A549 (cell line): ENCODE results near the gene GPD1. TPM values are rescaled to one million over a fixed set of nuclear protein-coding genes. Genes with fewer than 3 reads are reported as not detected.

Source experiments
- ATAC-seq, 2 experiments: fragments of 200-7000 bp in 1 of 2; fragments of >200 bp in 1 of 2; cut with Nextera tagmentation in 1 of 2; cut with Tn5 transposase in 1 of 2; 3 replicates each; pipeline versions ENCODE4 v1.8.0 to v1.9.1; 2018 to 2020; ENCODE audit warnings: mild to moderate bottlenecking in 1 of 2, moderate library complexity in 1 of 2
- CTCF ChIA-PET: fragments of 300-600 bp; sonication (Branson Sonifier 250); formaldehyde crosslinking; extraction: SDS; loops from one replicate; lab custom pipeline; 2021; ENCODE audit warnings: antibody characterized with exemption, inconsistent platforms; lab: Yijun Ruan, JAX
- POLR2A ChIA-PET: fragments of 350-600 bp; formaldehyde crosslinking; extraction: SDS; loops from one replicate; lab custom pipeline; 2021; ENCODE audit warnings: antibody characterized with exemption, inconsistent platforms; lab: Yijun Ruan, JAX
- DNase-seq, 2 experiments: peaks; one replicate each; pipeline versions ENCODE4 v3.0.0 to v3.0.0-alpha.2; 2011 to 2016; ENCODE audit warnings: low read depth in 1 of 2, low spot score in 1 of 2
- FAIRE-seq: peaks from 2 replicates; lab custom pipeline; 2011; peaks lifted over from hg19 to GRCh38; lab: Jason Lieb, UNC
- H3K27ac ChIP-seq, 2 experiments: fragments of >200 bp; sonication (Bioruptor Twin); formaldehyde crosslinking; 3 replicates each; pipeline ENCODE4 v1.5.1; 2016 to 2017
- H3K4me1 ChIP-seq: fragments of >200 bp; sonication (Bioruptor Twin); formaldehyde crosslinking; 3 replicates; pipeline ENCODE4 v1.6.1; 2016
- H3K4me2 ChIP-seq: fragments of >200 bp; sonication (Bioruptor Twin); formaldehyde crosslinking; 3 replicates; pipeline ENCODE4 v1.6.1; 2016
- H3K4me3 ChIP-seq: fragments of >200 bp; sonication (Bioruptor Twin); formaldehyde crosslinking; 3 replicates; pipeline ENCODE4 v1.5.1; 2016
- H3K9me3 ChIP-seq: fragments of >200 bp; sonication (Bioruptor Twin); formaldehyde crosslinking; 3 replicates; pipeline ENCODE4 v1.6.1; 2016
- BHLHE40 ChIP-seq: IDR thresholded peaks from 2 replicates; pipeline ENCODE4 v1.6.1; 2012; ENCODE audit warnings: low read depth, low read length, inconsistent platforms
- CBX8 ChIP-seq: fragments of 200-600 bp; sonication (generic); IDR thresholded peaks from 2 replicates; pipeline ENCODE4 v1.6.1; 2016
- EHF ChIP-seq: fragments of 250-450 bp; sonication (Bioruptor Pico); IDR thresholded peaks from 2 replicates; pipeline ENCODE4 v1.5.0; 2020; ENCODE audit warnings: mild to moderate bottlenecking
- ELK1 ChIP-seq: fragments of 150-350 bp; IDR thresholded peaks from 2 replicates; pipeline ENCODE4 v1.6.1; 2014; ENCODE audit warnings: low read depth, mild to moderate bottlenecking, low read length
- ESRRA ChIP-seq: fragments of 150-350 bp; IDR thresholded peaks from 2 replicates; pipeline ENCODE4 v1.6.1; 2014; ENCODE audit warnings: mild to moderate bottlenecking, low read length, borderline replicate concordance
- FOSB ChIP-seq: fragments of 250-450 bp; sonication (Bioruptor Pico); IDR thresholded peaks from 2 replicates; pipeline ENCODE4 v1.5.0; 2020; ENCODE audit warnings: mild to moderate bottlenecking, moderate library complexity
- FOSL2 ChIP-seq, 2 experiments: fragments of 450-650 bp in 1 of 2; fragments of >200 bp in 1 of 2; sonication (Bioruptor Twin) in 1 of 2; formaldehyde crosslinking; IDR thresholded peaks; 2 replicates each; pipeline versions ENCODE4 v1.5.0 to v1.6.1; 2016 to 2020; ENCODE audit warnings: mild to moderate bottlenecking in 1 of 2, moderate library complexity in 1 of 2
- HDAC2 ChIP-seq: fragments of 200-600 bp; sonication (generic); IDR thresholded peaks from 2 replicates; pipeline ENCODE4 v1.6.1; 2016
- JUN ChIP-seq, 2 experiments: fragments of >200 bp; sonication (Bioruptor Twin); formaldehyde crosslinking; IDR thresholded peaks; 2 replicates in 1 of 2; 3 replicates in 1 of 2; pipeline ENCODE4 v1.6.1; 2016 to 2017
- MAFK ChIP-seq: fragments of 450-650 bp; IDR thresholded peaks from 2 replicates; pipeline ENCODE4 v1.6.1; 2014; ENCODE audit not compliant: partially characterized antibody
- NPAS2 ChIP-seq: fragments of 250-450 bp; sonication (Bioruptor Pico); IDR thresholded peaks from 2 replicates; pipeline ENCODE4 v1.8.0; 2022; ENCODE audit warnings: mild to moderate bottlenecking, moderate library complexity, borderline replicate concordance
- PHF8 ChIP-seq: fragments of 200-600 bp; sonication (generic); IDR thresholded peaks from 2 replicates; pipeline ENCODE4 v1.6.1; 2016; ENCODE audit warnings: low read depth, mild to moderate bottlenecking, antibody characterized with exemption, moderate library complexity, borderline replicate concordance
- POLR2A ChIP-seq: IDR thresholded peaks from 2 replicates; pipeline ENCODE4 v1.6.1; 2012; ENCODE audit warnings: mild to moderate bottlenecking, low read length
- RAD21 ChIP-seq, 2 experiments: fragments of >200 bp in 1 of 2; sonication (Bioruptor Twin) in 1 of 2; formaldehyde crosslinking in 1 of 2; IDR thresholded peaks in 1 of 2; conservative IDR thresholded peaks in 1 of 2; 2 replicates in 1 of 2; 3 replicates in 1 of 2; pipeline ENCODE4 v1.6.1; 2012 to 2018; ENCODE audit warnings: inconsistent platforms in 1 of 2
- RARB ChIP-seq: fragments of 250-450 bp; sonication (Bioruptor Pico); IDR thresholded peaks from 2 replicates; pipeline ENCODE4 v1.8.0; 2021; ENCODE audit warnings: mild to moderate bottlenecking, moderate library complexity
- RCOR1 ChIP-seq: fragments of 150-350 bp; IDR thresholded peaks from 2 replicates; pipeline ENCODE4 v1.6.1; 2014; ENCODE audit warnings: antibody characterized with exemption, low read length, low read depth
- REST ChIP-seq: fragments of 200-600 bp; sonication (generic); IDR thresholded peaks from 2 replicates; pipeline ENCODE4 v1.6.1; 2016; ENCODE audit warnings: antibody characterized with exemption, mild to moderate bottlenecking, moderate library complexity
- TP53 ChIP-seq: fragments of 250-450 bp; sonication (Bioruptor Pico); IDR thresholded peaks from 2 replicates; pipeline ENCODE4 v1.5.0; 2021; ENCODE audit warnings: mild to moderate bottlenecking, moderate library complexity
- ZFP36 ChIP-seq: fragments of 450-650 bp; IDR thresholded peaks from 2 replicates; pipeline ENCODE4 v1.6.1; 2014; ENCODE audit warnings: borderline replicate concordance; ENCODE audit not compliant: partially characterized antibody
- ZNF302 ChIP-seq: fragments of 250-450 bp; sonication (Bioruptor Pico); IDR thresholded peaks from 2 replicates; pipeline ENCODE4 v1.9.0; 2021; ENCODE audit warnings: inconsistent platforms, mild to moderate bottlenecking, moderate library complexity
- WGBS: methylation state at CpG from one replicate; pipeline ENCODE4 v1.1.6; 2017; ENCODE audit errors: missing lambda C conversion rate; 5-methylcytosine and 5-hydroxymethylcytosine counted together
- polyA plus RNA-seq, 4 experiments: library from polyadenylated mRNA; depleted of rRNA in 3 of 4; stranded (reverse); fragments of >200 nt; fragmentation: RNase III in 1 of 4; extraction: RNeasy Plus Mini Kit Qiagen cat#74134 plus additional on column Dnase treatment in 1 of 4; gene quantifications; 2 replicates in 3 of 4; 3 replicates in 1 of 4; pipeline ENCODE4 v1.2.3, GENCODE V29; 2011 to 2017
- TF ChIP-seq, protein P1 (sequence below): fragments of >200 bp; sonication (Bioruptor Twin); formaldehyde crosslinking; IDR thresholded peaks from 3 replicates; pipeline ENCODE4 v1.5.1; 2016
- TF ChIP-seq, protein P2 (sequence below): IDR thresholded peaks from 2 replicates; pipeline ENCODE4 v1.6.1; 2012

GPD1 gene
- polyA plus RNA-seq, 2 of the 4 experiments (the other 2 are of a cell fraction) = 0.10 to 0.44 TPM

DNA sequence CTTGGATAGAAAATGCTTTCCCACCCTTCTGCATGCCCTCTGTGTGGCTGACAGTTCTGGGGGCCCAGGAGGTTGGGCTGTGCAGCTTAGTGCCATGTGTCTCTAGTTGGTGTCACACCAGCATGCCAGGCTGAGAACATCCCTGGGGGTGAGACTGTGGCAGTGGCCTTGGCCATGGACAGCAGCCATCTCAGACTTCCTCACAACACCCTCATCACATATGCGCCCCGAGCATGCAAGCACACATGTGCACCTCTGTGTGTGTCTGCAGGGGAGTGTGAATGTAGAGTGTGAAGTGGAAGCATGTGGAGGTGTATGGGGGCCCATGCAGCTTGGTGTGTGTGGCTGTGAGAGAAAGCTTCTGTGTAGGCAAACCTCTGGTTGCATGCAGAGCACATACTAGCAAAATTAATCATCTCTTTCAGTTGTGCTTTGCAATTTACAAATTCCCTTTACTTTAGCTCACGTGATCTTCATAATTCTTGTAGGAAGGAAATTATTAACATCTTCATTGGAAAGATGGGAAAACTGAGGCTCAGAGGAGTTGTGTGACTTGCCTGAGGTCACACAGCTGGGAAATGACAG lies 38.0 kb upstream of the GPD1 start:
- ATAC-seq (no peak), FAIRE-seq (no peak), DNase-seq (no peak)
- POLR2A ChIA-PET = no interaction called here
- Histone ChIP-seq H3K4me3 (no peak overlapping the region), H3K4me1 (peaks cover 10% of the 10 kb centered on the region; the same call in 2 of the 3 replicates), H3K4me2 (no peak overlapping the region), H3K27ac (no peak overlapping the region), H3K9me3 (no peaks in the 10 kb centered on the region)
- TF ChIP-seq ELK1 (no peak), PHF8 (no peak), POLR2A (no peak), ZFP36 (no peak), RCOR1 (no peak), JUN (IDR thresholded peaks at IDR 0.05) (no peak), FOSB (CRISPR knock-in tag) (no peak), ESRRA (no peak), REST (no peak), RAD21 (conservative IDR thresholded peaks at IDR 0.05 in 1 of 2, IDR thresholded peaks at IDR 0.05 in 1 of 2) (no peak), HDAC2 (no peak), RARB (no peak), EHF (CRISPR knock-in tag) (no peak), FOSL2 (IDR thresholded peaks at IDR 0.05) (no peak), FOSL2 (CRISPR knock-in tag; IDR thresholded peaks at IDR 0.05) (no peak)
- TF ChIP-seq, protein P1, sequence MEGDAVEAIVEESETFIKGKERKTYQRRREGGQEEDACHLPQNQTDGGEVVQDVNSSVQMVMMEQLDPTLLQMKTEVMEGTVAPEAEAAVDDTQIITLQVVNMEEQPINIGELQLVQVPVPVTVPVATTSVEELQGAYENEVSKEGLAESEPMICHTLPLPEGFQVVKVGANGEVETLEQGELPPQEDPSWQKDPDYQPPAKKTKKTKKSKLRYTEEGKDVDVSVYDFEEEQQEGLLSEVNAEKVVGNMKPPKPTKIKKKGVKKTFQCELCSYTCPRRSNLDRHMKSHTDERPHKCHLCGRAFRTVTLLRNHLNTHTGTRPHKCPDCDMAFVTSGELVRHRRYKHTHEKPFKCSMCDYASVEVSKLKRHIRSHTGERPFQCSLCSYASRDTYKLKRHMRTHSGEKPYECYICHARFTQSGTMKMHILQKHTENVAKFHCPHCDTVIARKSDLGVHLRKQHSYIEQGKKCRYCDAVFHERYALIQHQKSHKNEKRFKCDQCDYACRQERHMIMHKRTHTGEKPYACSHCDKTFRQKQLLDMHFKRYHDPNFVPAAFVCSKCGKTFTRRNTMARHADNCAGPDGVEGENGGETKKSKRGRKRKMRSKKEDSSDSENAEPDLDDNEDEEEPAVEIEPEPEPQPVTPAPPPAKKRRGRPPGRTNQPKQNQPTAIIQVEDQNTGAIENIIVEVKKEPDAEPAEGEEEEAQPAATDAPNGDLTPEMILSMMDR = no peak
- CTCF ChIA-PET = interaction anchor here (0.9 to 33.6 kb wide), 10 partner anchors 11 to 198 kb away, joined by 3 to 708 read pairs (median 28); partner anchors contain the start of genes AQP5 and AQP6
- 74% methylated on average over 3 of the region's 3 CpGs for WGBS

DNA sequence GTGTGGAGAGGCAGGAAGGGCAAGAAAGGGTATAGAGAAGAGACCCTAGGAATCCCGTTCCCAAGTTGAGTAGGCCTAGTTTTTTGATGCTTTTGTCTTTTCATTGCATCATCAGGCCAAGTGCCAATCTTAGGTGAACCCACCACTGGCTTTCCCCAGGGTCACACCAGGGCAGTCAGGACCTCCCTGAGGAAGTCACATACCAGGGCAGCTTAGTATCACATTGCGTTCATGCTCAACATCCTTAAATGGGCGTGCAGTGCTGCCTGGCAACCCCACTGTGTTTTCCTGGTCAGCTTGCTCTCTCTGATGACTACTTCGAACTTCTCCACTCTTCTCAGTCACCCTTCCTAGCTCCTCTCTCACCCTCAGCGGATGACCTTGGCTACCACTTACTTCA lies 37.4 kb upstream of the GPD1 start:
- H3K4me2 ChIP-seq = no peak overlapping the region
- H3K4me1 ChIP-seq = peaks cover 12% of the 10 kb centered on the region; the same call in 2 of the 3 replicates
- no peak overlapping the region for H3K27ac ChIP-seq
- ATAC-seq (peak in 1 of 2 experiments; percentile 57; a peak in 3 of 6 replicates), FAIRE-seq (no peak), DNase-seq (peak in 1 of 2 experiments; percentile 72)
- WGBS = 67% methylated on average over 5 of the region's 5 CpGs
- TF ChIP-seq RCOR1 (no peak), JUN (IDR thresholded peaks at IDR 0.05) (no peak), HDAC2 (no peak), ZNF302 (CRISPR knock-in tag) (no peak), MAFK (no peak), TP53 (CRISPR knock-in tag) (no peak), NPAS2 (CRISPR knock-in tag) (no peak), BHLHE40 (no peak), CBX8 (no peak)
- TF ChIP-seq, protein P1 = no peak
- TF ChIP-seq, protein P2, sequence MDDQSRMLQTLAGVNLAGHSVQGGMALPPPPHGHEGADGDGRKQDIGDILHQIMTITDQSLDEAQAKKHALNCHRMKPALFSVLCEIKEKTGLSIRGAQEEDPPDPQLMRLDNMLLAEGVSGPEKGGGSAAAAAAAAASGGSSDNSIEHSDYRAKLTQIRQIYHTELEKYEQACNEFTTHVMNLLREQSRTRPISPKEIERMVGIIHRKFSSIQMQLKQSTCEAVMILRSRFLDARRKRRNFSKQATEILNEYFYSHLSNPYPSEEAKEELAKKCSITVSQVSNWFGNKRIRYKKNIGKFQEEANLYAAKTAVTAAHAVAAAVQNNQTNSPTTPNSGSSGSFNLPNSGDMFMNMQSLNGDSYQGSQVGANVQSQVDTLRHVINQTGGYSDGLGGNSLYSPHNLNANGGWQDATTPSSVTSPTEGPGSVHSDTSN = no peak
- POLR2A ChIA-PET = no interaction called here
- CTCF ChIA-PET = interaction anchor here (0.8 to 33.6 kb wide), 10 partner anchors 10 to 289 kb away, joined by 3 to 708 read pairs (median 26); partner anchors contain the start of genes AQP5, AQP6 and COX14
- H3K4me3 ChIP-seq = no peak overlapping the region
- no peaks in the 10 kb centered on the region for H3K9me3 ChIP-seq
